ENCODE data around the gene PDE12. TPM values are rescaled to one million over a fixed set of nuclear protein-coding genes. Genes with fewer than 3 reads are reported as not detected.
A peak's percentile ranks its signal among the peaks of the same experiment; 100 is the strongest.

The PDE12 gene
- total and polyA plus RNA-seq, 2 of the 13 experiments (the other 11 are each of a cell fraction or from before 2014, with no cell fraction given), result 9.0 to 17.8 TPM

- TF ChIP-seq MATR3 (CRISPR knock-in tag; IDR thresholded peaks at IDR 0.05) (no peak), ZSCAN12 (CRISPR knock-in tag; IDR thresholded peaks at IDR 0.05) (no peak), MAZ (IDR thresholded peaks at IDR 0.05; ENCODE audit: borderline replicate concordance, low read depth, low read length) (peak; percentile 56; the same call in 1 of the 2 replicates), MAZ (CRISPR knock-in tag; IDR thresholded peaks at IDR 0.05; ENCODE audit: low read depth) (peak; percentile 73), SRF (IDR thresholded peaks at IDR 0.05; ENCODE audit: low read depth, low read length) (no peak), MTF2 (CRISPR knock-in tag; IDR thresholded peaks at IDR 0.05; ENCODE audit: borderline replicate concordance) (no peak), GABPB1 (CRISPR knock-in tag; IDR thresholded peaks at IDR 0.05) (peak; percentile 97), E2F2 (CRISPR knock-in tag; IDR thresholded peaks at IDR 0.05; ENCODE audit: borderline replicate concordance) (no peak), POLR2G (IDR thresholded peaks at IDR 0.05; ENCODE audit: low read depth, low read length) (peak; percentile 94), KDM6A (CRISPR knock-in tag; IDR thresholded peaks at IDR 0.05; ENCODE audit: low read depth) (no peak), ARID4A (CRISPR knock-in tag; IDR thresholded peaks at IDR 0.05; ENCODE audit: borderline replicate concordance) (peak; percentile 95), FOSL2 (CRISPR knock-in tag; IDR thresholded peaks at IDR 0.05) (peak; percentile 87), ZBTB8A (CRISPR knock-in tag; IDR thresholded peaks at IDR 0.05; ENCODE audit: borderline replicate concordance, low read depth) (peak; percentile 61; the same call in 1 of the 2 replicates), SRY (CRISPR knock-in tag; IDR thresholded peaks at IDR 0.05) (peak; percentile 78), MIER3 (CRISPR knock-in tag; IDR thresholded peaks at IDR 0.05; ENCODE audit: borderline replicate concordance) (peak; percentile 78; the same call in 1 of the 2 replicates), KAT7 (CRISPR knock-in tag; IDR thresholded peaks at IDR 0.05; ENCODE audit: borderline replicate concordance) (0 out of 2 replicates have a peak, but pooled peaks have one; percentile 58), HNF1B (CRISPR knock-in tag; IDR thresholded peaks at IDR 0.05) (peak; percentile 91), ZNF724P (CRISPR knock-in tag; IDR thresholded peaks at IDR 0.05; ENCODE audit: borderline replicate concordance) (peak; percentile 79; the same call in 1 of the 2 replicates), ARNT (IDR thresholded peaks at IDR 0.05) (no peak), MED1 (CRISPR knock-in tag; IDR thresholded peaks at IDR 0.05) (peak; percentile 77; the same call in 1 of the 2 replicates), RXRB (CRISPR knock-in tag; IDR thresholded peaks at IDR 0.05; ENCODE audit: borderline replicate concordance) (peak; percentile 91), SOX13 (IDR thresholded peaks at IDR 0.05) (no peak; the same call in 1 of the 2 replicates), SOX13 (CRISPR knock-in tag; conservative IDR thresholded peaks at IDR 0.05 in 1 of 2, IDR thresholded peaks at IDR 0.05 in 1 of 2) (no peak)
Observed at GRCh38 chr3:57555738-57556458, at the start of gene PDE12 (continued).

Data from HepG2 (cell line).